BJ (cell line): Measurements from ENCODE around the gene ALKBH8. TPM values are rescaled to one million over a fixed set of nuclear protein-coding genes. Genes with fewer than 3 reads are reported as not detected.
"Not testable (repeated sequence)": the region's sequence is repeated elsewhere in the genome, so short reads cannot be mapped to it uniquely, and the experiment has no call there.

Experiments used
- CTCF ChIA-PET: fragments of 350-600 bp; formaldehyde crosslinking; extraction: SDS; loops from one replicate; lab custom pipeline; 2021; ENCODE audit warnings: antibody characterized with exemption, inconsistent platforms; lab: Yijun Ruan, JAX
- POLR2A ChIA-PET: fragments of 300-600 bp; sonication (Branson Sonifier 250); formaldehyde crosslinking; extraction: SDS; loops from one replicate; lab custom pipeline; 2021; ENCODE audit warnings: antibody characterized with exemption; lab: Charles Lee
- DNase-seq: peaks from one replicate; pipeline ENCODE4 v3.0.0-alpha.2; 2011; ENCODE audit warnings: low read depth
- H3K27me3 ChIP-seq: 2 replicates; pipeline ENCODE4 v1.6.0; 2011; ENCODE audit warnings: low read length; ENCODE audit not compliant: control insufficient read depth, insufficient read depth
- H3K36me3 ChIP-seq: 2 replicates; pipeline ENCODE4 v1.5.1; 2011; ENCODE audit warnings: low read length; ENCODE audit not compliant: control insufficient read depth, insufficient read depth
- H3K4me3 ChIP-seq: 2 replicates; pipeline ENCODE4 v1.5.1; 2011; ENCODE audit warnings: low read depth, mild to moderate bottlenecking, control low read depth, low read length
- CTCF ChIP-seq: IDR thresholded peaks from 2 replicates; pipeline ENCODE4 v1.5.1; 2011; ENCODE audit warnings: low read depth, mild to moderate bottlenecking, control low read depth, inconsistent platforms, low read length, moderate library complexity; ENCODE audit not compliant: insufficient read depth
- polyA plus RNA-seq: library from polyadenylated mRNA; depleted of rRNA; stranded (reverse); fragments of >200 nt; gene quantifications from 2 replicates; pipeline ENCODE4 v1.2.3, GENCODE V29; 2011

Gene ALKBH8
- polyA plus RNA-seq, 1 experiment, result 2.9 TPM

DNA sequence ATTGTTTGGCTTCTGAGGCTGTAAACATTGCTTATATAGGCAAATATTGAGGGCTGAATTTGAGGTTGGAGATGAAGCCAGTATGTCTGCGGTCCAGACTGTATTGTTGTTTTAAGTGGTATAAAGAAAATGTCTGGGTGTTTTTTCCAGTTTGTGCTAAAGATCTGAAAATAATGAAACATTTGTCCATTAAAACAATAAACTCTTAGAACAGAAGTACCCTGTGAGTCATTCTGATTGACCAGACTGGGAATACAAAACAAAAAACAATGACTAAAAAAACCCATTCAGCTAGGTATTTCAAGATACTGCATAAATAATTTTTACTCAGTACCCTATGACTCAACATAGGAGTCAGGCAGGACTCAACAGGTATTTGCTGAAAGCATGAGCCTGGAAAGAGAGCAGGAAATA lies 20.4 kb downstream of the ALKBH8 start:
- ChIA-PET POLR2A (no interaction called here), CTCF (interaction anchor here (0.6 to 1.4 kb wide), 2 partner anchors 7 to 11 kb away, joined by 3 to 4 read pairs; no protein-coding TSS in a partner anchor)
- no peak for DNase-seq
- no peak overlapping the region for H3K4me3 ChIP-seq
- H3K27me3 ChIP-seq, result no peaks in the 10 kb centered on the region
- H3K36me3 ChIP-seq, result no peaks in the 10 kb centered on the region; the same call in 1 of the 2 replicates
- TF ChIP-seq CTCF, result no peak

- Histone ChIP-seq H3K27me3 (no peaks in the 10 kb centered on the region), H3K36me3 (no peaks in the 10 kb centered on the region), H3K4me3 (no peak overlapping the region)
- TF ChIP-seq CTCF, result no peak
- no peak for DNase-seq
- POLR2A ChIA-PET, result no interaction called here
- CTCF ChIA-PET, result interaction anchor here (0.8 to 1.2 kb wide), 2 partner anchors 10 to 36 kb away, joined by 3 to 4 read pairs; no protein-coding TSS in a partner anchor
Measured at GRCh38 chr11:107538821-107539220, 26.7 kb downstream of the ALKBH8 start.

GRCh38 chr11:107538239-107538638 lies 27.3 kb downstream of the ALKBH8 start:
- Histone ChIP-seq H3K4me3 (no peak overlapping the region), H3K36me3 (no peaks in the 10 kb centered on the region), H3K27me3 (no peaks in the 10 kb centered on the region)
- no peak for TF ChIP-seq CTCF
- DNase-seq, result no peak
- POLR2A ChIA-PET, result no interaction called here
- CTCF ChIA-PET, result interaction anchor here (1.2 kb wide), 1 partner anchor 36 kb away, joined by 3 read pairs; no protein-coding TSS in a partner anchor

DNA sequence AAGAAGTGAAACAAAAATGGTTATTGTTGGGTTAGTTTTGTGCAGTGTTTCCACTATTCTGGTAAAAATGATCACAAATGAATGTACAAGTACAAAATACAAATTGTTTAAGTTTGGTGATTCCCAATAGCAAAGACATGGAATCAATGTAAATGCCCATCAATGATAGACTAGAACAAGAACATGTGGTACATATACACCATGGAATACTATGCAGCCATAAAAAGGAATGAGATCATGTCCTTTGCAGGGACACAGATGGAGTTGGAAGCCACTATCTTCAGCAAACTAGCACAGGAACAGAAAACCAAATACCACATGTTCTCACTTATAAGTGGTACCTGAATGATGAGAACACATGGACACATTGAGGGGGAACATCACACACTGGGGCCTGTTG lies 28.4 kb downstream of the ALKBH8 start:
- DNase-seq, CTCF ChIA-PET, POLR2A ChIA-PET, H3K4me3 ChIP-seq, H3K27me3 ChIP-seq, H3K36me3 ChIP-seq: not testable (repeated sequence)

DNA sequence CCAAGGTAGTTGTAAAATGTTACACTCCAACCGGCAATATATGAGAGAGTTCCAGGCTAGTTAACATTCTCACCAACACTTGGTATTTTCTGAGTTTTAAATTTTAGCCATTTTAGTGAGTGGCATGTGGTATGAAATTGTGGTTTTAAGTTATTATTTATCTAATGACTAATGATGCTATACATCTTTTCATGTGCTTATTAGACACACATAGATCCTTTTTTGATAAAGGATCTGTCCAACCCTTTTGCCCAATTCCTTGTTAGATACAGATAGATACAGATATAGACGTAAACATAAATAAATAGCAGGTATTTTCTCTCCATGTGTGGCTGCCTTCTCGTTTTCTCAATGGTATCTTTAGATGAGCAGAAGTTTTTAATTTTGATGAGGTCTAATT lies 39.3 kb downstream of the ALKBH8 start:
- DNase-seq, result no peak
- ChIA-PET POLR2A (no interaction called here), CTCF (no interaction called here)
- no peak for TF ChIP-seq CTCF
- H3K27me3 ChIP-seq, result no peaks in the 10 kb centered on the region
- H3K4me3 ChIP-seq, result no peak overlapping the region
- no peaks in the 10 kb centered on the region for H3K36me3 ChIP-seq

- CTCF ChIA-PET, result no interaction called here
- TF ChIP-seq CTCF, result no peak
Measured at GRCh38 chr11:107508858-107509244, 56.7 kb downstream of the ALKBH8 start.

More at GRCh38 chr11:107508858-107509244, 56.7 kb downstream of the ALKBH8 start:
- no peak overlapping the region for H3K4me3 ChIP-seq
- POLR2A ChIA-PET, result no interaction called here
- H3K36me3 ChIP-seq, result no peaks in the 10 kb centered on the region; the same call in 1 of the 2 replicates
- DNase-seq, result no peak
- H3K27me3 ChIP-seq, result no peaks in the 10 kb centered on the region
